ENCODE results near the gene CITED1.
"Not testable (repeated sequence)": the region's sequence is repeated elsewhere in the genome, so short reads cannot be mapped to it uniquely, and the experiment has no call there.

- not testable (repeated sequence) for TF ChIP-seq TGIF2 (CRISPR knock-in tag; IDR thresholded peaks at IDR 0.05); ZNF891 (CRISPR knock-in tag; IDR thresholded peaks at IDR 0.05); NR2F6 (IDR thresholded peaks at IDR 0.05); NR2F6 (CRISPR knock-in tag; IDR thresholded peaks at IDR 0.05); PBX3 (CRISPR knock-in tag; IDR thresholded peaks at IDR 0.05; ENCODE audit: borderline replicate concordance); SP4 (CRISPR knock-in tag; IDR thresholded peaks at IDR 0.05); CTCF (CRISPR knock-in tag; IDR thresholded peaks at IDR 0.05); TCF7L2 (IDR thresholded peaks at IDR 0.05; ENCODE audit: low read depth, low read length); YY1 (IDR thresholded peaks at IDR 0.05; ENCODE audit: insufficient read depth, insufficient replicate concordance, low read depth, low read length); PHF20 (CRISPR knock-in tag; IDR thresholded peaks at IDR 0.05); SKIL (CRISPR knock-in tag; IDR thresholded peaks at IDR 0.05; ENCODE audit: borderline replicate concordance); ZNF558 (CRISPR knock-in tag; IDR thresholded peaks at IDR 0.05; ENCODE audit: borderline replicate concordance); UBTF (CRISPR knock-in tag; IDR thresholded peaks at IDR 0.05); DNMT3B (CRISPR knock-in tag; conservative IDR thresholded peaks at IDR 0.05)
Observed at GRCh38 chrX:72319651-72320050, 13.9 kb upstream of the CITED1 start.
